Middle frontal gyrus (tissue), 1 donor: Measurements from ENCODE around the gene SHMT2.

Experiments used
- DNase-seq: peaks from one replicate; pipeline ENCODE4 v3.0.0-alpha.2; 2015; ENCODE audit warnings: low spot score; ENCODE audit errors: extremely low spot score

The SHMT2 gene

GRCh38 chr12:57229634-57230380, at the start of gene SHMT2:
SHMT2 (plus strand) TSS chr12:57229711; CDS start chr12:57229779, 68 bp downstream.
- DNase-seq, result peak; percentile 94

DNA sequence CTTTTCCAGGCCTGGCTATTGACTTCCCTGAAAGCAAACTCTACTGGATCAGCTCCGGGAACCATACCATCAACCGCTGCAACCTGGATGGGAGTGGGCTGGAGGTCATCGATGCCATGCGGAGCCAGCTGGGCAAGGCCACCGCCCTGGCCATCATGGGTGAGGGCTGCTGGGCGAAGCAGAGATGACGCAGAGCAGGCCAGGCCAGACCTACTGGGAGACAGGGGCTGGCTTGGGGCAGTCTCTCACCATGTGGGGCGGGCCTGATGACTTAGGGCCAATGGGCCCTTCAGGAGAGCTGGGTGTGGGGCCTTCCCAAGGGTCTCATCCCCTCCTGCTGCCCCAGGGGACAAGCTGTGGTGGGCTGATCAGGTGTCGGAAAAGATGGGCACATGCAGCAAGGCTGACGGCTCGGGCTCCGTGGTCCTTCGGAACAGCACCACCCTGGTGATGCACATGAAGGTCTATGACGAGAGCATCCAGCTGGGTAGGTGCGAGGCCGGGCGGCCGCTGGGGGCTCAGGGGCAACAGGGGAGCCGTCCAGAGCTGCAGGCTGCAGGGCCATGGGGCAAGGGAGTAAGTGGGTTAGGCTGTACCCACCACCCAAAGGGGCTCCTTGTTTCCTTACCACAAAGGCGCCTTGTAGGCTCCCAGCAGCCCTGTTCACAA, 49.1 kb upstream of the SHMT2 start:
- no peak for DNase-seq

DNA sequence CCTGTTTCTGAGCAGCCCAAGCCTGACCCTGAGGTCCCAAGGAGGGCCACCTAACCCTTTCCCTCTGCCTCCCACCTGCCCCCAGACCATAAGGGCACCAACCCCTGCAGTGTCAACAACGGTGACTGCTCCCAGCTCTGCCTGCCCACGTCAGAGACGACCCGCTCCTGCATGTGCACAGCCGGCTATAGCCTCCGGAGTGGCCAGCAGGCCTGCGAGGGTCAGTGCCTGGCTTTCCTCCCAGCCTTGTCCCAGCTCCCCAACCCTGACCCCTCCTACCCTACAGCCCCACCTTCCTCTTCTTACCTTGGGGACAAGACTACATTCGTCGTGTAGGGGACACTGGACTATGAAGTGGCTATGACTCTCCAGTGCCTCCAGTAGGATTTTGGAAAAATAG, 48.4 kb upstream of the SHMT2 start:
- DNase-seq, result no peak

DNA sequence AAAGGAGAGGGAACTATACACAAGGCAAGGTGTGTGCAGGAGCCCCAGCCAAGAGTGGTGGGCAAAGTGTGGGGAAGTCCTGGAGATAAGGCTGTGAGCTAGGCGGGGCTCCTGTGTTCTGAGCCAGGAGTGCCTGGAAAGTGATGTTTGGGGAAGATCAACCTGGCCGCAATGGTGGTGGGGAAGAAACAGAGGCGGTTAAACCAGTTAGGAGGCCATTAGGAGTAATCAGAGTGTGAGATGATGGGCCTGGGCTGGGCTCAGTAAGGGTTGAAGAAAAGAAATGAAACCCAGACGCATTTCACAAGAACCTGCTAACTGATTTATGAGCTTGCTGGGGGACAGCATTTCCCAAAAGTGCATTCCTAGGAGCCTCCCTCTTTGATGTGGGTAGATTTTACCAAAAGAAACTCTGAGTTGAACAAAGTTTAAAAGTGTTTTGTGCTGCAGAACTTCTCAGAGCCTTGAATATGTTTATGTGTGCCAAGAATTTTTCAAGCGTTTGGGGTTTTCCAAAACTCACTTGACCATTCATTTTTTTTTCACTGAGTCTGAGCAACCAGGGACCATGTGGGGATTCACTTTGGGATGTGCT, 47.9 kb upstream of the SHMT2 start:
- DNase-seq, result no peak

DNA sequence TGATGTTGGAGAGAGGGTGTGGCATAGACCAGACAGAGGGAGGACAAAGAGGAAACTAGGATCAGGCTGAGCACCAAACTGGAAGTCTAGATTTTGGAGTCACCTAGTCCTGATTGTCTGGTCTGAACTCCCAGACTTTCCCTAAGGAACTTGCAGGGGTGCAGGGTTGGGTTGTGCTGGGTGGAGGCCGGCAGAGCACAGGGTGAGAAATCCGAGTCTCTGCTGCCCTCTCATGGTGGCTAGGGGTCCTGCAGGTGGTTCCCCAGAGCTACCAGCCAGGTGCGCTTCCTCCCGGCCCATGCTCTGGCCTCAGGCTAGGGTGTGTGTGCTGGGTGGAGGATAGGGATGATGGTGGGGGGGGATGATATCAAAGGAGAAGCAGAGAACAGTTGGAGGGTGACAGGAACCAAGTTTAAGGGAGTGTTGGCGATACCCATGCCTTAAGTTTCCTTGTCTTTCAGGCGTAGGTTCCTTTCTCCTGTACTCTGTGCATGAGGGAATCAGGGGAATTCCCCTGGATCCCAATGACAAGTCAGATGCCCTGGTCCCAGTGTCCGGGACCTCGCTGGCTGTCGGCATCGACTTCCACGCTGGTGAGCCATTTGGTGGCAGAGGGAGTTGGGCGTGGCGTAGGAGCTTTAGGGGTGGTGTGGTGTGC, 46.5 kb upstream of the SHMT2 start:
- no peak for DNase-seq

DNA sequence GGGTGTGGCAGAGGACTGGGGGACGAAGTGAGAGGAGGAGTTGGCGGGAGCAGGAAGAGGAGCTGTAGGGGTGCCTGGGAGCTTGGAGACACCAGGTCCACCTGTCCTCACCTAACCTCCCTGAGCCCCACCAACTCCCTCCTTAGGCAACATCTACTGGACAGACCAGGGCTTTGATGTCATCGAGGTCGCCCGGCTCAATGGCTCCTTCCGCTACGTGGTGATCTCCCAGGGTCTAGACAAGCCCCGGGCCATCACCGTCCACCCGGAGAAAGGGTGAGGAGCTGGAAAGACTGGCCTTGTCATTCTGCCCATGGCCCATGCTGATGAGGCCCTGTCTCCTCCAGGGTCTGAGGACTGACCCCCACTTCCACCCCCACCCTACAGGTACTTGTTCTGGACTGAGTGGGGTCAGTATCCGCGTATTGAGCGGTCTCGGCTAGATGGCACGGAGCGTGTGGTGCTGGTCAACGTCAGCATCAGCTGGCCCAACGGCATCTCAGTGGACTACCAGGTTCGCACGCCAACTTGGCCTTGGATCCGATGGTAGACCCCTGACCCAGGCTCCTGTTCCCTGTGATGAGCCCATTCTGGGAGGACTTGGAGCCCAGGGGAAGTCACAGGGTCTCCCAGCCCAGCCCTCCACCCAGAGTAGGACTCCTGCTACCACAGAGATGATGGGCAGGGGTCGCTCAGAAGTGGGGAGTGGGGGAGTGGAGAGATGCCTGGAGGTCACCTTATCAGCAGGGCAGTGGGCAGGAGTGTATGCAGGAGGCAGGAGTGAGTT, 45.4 kb upstream of the SHMT2 start:
- no peak for DNase-seq

GRCh38 chr12:57185403-57185802, 44.1 kb upstream of the SHMT2 start:
- DNase-seq, result no peak

DNA sequence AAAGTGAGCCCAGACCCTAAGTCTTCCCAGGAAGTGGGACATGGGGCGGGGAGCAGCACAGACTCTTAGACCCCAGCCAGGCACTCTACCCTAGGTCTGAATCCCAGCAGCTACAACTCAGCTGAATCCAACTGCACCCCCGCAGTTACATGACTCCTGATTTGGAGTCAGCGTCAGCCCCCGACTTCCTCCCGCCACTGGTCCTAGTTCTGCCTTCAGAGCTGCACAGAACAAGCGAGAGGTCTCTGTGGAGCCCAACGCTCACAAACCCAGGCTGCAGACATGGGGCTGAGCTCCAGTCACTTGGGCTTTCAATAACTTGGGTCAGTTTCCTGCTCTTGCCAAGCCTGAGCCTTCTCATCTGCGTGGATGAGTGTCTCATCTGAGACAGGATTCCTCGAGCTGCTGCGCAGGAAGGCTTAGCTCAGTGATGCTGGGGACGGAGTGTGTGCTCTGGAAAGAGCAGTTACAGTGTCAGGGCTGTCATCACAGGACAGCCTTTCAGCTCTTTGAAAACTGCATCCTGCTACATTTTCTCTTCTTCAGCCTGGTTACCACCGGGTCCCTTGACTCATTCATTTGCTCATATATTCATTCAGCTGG, 43.5 kb upstream of the SHMT2 start:
- DNase-seq, result no peak

- DNase-seq, result no peak
Measured at GRCh38 chr12:57187222-57188089, 42.1 kb upstream of the SHMT2 start.

DNA sequence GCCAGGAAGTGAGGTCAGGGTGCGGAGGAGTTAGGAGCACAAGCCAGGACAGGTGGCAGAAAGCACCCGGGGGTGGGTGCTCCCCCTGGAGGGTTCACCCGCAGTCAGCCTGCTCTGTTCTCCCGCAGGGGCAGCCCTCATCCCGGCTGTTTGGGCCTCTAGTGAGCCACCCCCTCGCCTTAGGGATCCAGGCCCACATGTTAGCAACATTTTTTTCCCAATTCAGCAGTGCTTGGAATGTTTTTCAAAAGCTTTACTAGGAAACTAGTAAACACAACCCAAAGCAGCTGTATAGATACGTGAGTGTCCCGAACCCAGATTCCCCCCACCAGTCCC, 41.5 kb upstream of the SHMT2 start:
- no peak for DNase-seq

DNA sequence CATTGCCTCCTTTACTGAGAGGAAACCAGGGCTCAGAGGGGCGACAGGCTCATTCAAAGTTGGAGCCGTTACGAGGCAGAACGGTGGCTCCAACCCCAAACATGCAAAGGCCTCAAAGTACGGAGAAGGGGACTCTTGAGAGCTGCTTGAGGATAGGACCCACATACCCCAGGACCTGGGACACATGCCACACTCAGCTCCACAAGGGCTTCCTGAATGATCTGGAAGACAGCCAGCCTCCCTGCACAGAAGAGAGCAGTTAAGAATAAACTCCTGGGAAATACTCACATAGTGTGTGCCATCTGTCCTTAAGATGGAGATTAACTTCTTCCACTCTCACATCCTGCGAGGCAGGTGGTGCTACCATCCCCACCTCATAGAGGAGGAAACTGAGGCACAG, 39.5 kb upstream of the SHMT2 start:
- DNase-seq, result peak; percentile 57

- DNase-seq, result no peak
Measured at GRCh38 chr12:57190821-57191220, 38.7 kb upstream of the SHMT2 start.

- no peak for DNase-seq
Measured at GRCh38 chr12:57191410-57191809, 38.1 kb upstream of the SHMT2 start.

DNA sequence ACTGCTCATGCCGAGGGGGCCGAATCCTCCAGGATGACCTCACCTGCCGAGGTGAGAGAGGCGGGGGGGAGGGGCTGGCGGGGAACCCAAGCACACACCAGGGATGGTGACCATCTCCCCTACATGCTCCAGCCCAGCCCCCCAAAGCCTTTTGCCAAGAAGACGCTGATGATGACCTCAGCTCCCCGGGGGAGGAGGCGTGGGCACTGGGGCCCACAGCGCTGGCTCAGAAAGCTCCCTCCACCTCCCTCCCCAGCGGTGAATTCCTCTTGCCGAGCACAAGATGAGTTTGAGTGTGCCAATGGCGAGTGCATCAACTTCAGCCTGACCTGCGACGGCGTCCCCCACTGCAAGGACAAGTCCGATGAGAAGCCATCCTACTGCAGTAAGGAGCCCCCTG, 36.6 kb upstream of the SHMT2 start:
- DNase-seq, result no peak

DNA sequence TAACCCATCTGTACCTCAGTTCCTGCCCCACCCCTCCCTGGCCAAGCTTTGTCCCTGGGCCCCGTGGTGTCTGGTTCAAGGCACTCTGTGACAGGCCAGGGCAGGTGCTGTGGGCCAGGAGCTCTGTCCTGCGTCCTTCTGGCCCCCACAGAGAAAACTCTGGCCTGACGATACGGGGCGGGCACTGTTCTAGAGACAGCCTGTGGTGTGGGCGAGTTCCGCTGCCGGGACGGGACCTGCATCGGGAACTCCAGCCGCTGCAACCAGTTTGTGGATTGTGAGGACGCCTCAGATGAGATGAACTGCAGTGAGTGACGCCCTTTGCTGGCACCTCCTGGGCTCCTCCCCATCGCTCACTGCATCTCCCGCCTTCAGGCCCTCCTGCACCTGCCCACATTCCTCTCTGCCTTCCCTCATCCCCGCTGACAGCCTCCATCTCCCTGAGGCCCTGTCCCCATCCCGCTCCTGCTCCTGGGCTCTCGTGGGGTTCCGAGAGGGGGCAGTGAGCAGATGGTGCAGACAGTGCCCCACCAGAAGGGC, 35.7 kb upstream of the SHMT2 start:
- no peak for DNase-seq

DNA sequence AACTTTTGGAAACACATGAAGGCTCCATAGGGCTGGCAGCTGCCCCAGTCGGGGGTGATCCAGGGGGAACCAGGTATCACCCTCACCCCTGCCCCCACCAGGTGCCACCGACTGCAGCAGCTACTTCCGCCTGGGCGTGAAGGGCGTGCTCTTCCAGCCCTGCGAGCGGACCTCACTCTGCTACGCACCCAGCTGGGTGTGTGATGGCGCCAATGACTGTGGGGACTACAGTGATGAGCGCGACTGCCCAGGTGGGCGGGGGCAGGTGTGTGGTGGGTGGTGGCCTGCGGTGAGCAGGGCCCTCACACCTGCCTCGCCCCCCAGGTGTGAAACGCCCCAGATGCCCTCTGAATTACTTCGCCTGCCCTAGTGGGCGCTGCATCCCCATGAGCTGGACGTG, 35.3 kb upstream of the SHMT2 start:
- no peak for DNase-seq

DNA sequence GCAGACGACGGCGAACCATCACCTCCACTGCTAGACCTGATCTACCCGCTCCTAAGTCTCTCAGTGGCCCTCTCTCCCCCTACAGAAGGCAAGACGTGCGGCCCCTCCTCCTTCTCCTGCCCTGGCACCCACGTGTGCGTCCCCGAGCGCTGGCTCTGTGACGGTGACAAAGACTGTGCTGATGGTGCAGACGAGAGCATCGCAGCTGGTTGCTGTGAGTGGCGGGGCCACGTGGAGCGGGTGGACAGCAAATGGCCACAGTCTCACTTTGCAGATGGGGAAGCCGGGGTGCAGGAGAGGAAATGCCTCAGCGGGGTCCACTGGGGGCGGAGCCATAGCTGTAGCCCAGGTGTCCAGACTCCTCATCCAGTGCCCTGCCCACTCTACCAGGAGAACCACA, 34.3 kb upstream of the SHMT2 start:
- DNase-seq, result no peak

DNA sequence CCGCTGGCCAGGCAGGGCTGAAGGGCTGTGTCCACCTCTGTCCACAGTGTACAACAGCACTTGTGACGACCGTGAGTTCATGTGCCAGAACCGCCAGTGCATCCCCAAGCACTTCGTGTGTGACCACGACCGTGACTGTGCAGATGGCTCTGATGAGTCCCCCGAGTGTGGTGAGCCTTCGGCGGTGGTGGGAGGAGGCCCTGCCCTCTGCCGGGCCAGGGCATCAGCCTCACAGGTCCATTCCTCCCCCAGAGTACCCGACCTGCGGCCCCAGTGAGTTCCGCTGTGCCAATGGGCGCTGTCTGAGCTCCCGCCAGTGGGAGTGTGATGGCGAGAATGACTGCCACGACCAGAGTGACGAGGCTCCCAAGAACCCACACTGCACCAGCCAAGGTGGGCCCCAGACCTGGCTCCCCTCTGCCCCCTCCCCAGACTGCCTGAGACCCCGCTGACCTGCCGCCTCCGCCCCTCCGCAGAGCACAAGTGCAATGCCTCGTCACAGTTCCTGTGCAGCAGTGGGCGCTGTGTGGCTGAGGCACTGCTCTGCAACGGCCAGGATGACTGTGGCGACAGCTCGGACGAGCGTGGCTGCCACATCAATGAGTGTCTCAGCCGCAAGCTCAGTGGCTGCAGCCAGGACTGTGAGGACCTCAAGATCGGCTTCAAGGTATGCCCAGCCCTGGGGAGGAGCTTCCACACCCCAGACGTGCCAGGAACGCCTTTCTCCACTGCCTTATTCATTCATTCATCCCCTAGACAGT, 33.7 kb upstream of the SHMT2 start:
- DNase-seq, result no peak

DNA sequence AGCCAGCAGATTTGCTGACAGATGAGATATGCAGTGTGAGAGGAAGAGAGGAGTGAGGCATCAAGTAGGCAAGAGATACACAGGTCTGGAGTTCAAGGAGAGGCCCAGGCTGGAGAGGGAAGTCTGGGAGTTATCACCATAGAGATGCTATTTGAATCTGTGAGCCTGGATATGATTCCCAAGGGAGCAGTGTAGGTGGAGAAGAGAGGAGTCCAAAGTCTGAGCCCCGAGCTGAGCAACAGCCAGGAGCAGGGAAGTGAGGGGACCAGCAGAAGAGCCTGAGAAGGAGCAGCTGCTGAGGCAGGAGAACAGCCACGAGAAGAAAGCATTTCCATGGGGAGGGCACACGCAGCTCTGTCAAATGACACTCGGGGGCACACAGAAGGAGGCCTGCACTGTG, 33.1 kb upstream of the SHMT2 start:
- DNase-seq, result no peak
